ENCODE data around the gene NREP.

The NREP gene

DNA sequence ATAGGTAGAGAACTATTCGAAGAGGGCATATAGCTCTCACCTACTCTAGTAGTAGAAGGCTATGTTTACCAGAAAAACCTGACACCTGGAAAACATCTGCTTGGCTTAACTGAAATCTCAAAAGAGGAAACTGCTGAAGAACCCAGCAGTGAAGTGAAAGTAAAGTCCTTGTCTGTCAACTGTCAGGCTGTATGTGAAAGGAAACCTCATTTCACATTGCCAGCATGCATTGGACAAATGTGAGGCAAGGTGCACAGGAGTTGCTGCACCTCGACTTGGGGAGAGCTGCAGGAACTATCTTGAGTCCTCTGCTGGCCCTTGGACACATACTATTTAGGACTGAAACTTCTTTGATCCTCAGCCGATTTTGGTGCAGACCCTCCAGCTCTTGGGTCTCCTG, 53.3 kb downstream of the NREP start:
- TF ChIP-seq, protein P1, sequence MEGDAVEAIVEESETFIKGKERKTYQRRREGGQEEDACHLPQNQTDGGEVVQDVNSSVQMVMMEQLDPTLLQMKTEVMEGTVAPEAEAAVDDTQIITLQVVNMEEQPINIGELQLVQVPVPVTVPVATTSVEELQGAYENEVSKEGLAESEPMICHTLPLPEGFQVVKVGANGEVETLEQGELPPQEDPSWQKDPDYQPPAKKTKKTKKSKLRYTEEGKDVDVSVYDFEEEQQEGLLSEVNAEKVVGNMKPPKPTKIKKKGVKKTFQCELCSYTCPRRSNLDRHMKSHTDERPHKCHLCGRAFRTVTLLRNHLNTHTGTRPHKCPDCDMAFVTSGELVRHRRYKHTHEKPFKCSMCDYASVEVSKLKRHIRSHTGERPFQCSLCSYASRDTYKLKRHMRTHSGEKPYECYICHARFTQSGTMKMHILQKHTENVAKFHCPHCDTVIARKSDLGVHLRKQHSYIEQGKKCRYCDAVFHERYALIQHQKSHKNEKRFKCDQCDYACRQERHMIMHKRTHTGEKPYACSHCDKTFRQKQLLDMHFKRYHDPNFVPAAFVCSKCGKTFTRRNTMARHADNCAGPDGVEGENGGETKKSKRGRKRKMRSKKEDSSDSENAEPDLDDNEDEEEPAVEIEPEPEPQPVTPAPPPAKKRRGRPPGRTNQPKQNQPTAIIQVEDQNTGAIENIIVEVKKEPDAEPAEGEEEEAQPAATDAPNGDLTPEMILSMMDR (IDR thresholded peaks at IDR 0.05; ENCODE audit: low read depth, low read length): no peak
- DNase-seq (ENCODE audit: low read depth in 2 of 2): no peak
- H3K4me3 ChIP-seq (replicated peaks in 1 of 2; ENCODE audit: low read depth in 2 of 2, low read length in 2 of 2): no peak overlapping the region

- no peak overlapping the region for H3K4me3 ChIP-seq (replicated peaks in 1 of 2; ENCODE audit: low read depth in 2 of 2, low read length in 2 of 2)
- TF ChIP-seq, protein P1 (IDR thresholded peaks at IDR 0.05; ENCODE audit: low read depth, low read length): no peak
- no peak for DNase-seq (ENCODE audit: low read depth in 2 of 2)
Measured at GRCh38 chr5:111699976-111700375, 57.0 kb downstream of the NREP start.

- peak in 1 of 2 donors; percentile 29 for DNase-seq (ENCODE audit: low read depth in 2 of 2)
- no peak overlapping the region for H3K4me3 ChIP-seq (replicated peaks in 1 of 2; ENCODE audit: low read depth in 2 of 2, low read length in 2 of 2)
- TF ChIP-seq, protein P1 (IDR thresholded peaks at IDR 0.05; ENCODE audit: low read depth, low read length): no peak
Measured at GRCh38 chr5:111699324-111699723, 57.7 kb downstream of the NREP start.

DNA sequence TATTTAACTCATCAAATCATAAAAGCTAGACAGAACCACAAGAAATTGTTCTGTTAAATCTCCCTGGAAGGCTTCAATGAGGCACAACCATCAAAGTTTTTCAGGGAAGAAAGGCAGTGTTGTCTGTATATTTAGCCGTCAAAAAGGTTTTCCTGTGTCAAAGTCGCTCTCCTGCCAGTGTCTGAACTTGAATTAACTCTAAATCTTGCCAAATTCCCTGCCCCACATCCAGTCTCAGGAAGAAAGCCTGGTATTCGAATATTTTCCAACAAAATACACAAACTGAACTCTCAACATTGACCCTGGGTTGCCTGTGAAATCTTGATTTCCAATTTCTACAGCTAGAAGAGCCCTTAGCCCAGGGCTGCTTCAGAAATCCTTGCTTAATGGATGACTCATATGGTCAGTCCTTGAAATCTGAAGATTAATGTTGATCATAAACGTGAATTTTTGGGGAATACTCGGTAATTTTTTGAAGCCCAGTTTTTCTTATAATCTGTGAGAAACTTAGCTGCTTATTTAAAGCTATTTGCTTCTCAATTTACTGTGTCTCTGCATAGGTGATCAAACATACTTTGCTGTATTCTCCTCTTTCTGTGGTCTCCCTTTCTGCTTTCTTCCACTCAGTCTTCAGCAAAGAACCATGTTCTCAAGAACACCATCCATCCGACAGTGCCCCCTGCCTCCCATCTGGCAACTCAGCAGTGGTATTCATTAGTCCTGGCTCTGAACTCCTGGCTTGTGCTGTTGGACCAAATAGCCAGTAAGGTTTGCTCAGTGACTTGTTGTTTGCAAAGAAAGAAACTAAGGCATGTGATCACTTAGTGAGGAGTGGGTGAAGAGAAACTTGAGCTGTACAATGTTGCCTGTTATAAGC, 58.9 kb downstream of the NREP start:
- peak; percentile 32 to 35 for DNase-seq (ENCODE audit: low read depth in 2 of 2)
- TF ChIP-seq, protein P1 (IDR thresholded peaks at IDR 0.05; ENCODE audit: low read depth, low read length): peak; percentile 1

DNA sequence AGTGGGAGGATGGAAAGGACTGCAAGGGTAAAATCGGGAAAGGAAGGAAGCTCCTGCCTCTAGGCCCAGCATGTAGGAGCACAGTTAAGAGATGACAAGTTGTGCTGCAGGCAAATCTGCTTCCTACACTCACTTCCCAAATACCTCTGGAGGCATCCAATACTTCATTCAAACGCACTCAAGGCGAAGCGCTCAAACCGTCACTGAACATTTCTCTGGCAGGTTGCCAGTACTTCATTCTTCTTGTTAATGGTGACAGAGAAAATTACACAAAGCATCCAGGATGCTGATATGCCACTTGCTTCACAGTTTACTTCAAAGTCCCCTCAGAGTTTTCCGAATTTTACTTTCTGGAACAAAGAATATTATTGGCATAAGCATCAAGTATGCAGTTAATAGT, 59.8 kb downstream of the NREP start:
- H3K4me3 ChIP-seq (replicated peaks in 1 of 2; ENCODE audit: low read depth in 2 of 2, low read length in 2 of 2): no peak overlapping the region
- TF ChIP-seq, protein P1 (IDR thresholded peaks at IDR 0.05; ENCODE audit: low read depth, low read length): no peak
- peak in 1 of 2 donors; percentile 37 for DNase-seq (ENCODE audit: low read depth in 2 of 2)

More for the DNA sequence above, 58.9 kb downstream of the NREP start:
- no peak overlapping the region for H3K4me3 ChIP-seq (replicated peaks in 1 of 2; ENCODE audit: low read depth in 2 of 2, low read length in 2 of 2)

DNA sequence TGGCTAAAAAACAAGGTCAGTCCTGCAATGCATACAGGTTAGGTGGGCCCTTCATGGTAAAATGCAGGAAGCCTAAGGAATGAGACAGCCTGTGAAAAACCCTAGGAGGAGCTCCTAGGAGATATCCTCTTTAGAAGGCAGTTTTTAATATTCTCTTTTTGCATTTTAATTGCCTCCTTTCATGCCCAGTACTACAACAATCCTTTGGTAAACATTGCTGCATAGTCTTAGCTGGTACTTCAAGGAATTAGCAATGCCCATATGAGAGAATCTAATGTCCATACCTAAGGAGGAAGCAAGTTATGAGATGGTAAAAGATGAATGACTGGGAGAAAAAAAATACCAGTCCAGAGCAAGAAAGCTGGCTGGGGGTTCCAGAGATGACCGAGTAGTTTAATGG, 61.0 kb downstream of the NREP start:
- no peak for DNase-seq (ENCODE audit: low read depth in 2 of 2)
- no peak overlapping the region for H3K4me3 ChIP-seq (replicated peaks in 1 of 2; ENCODE audit: low read depth in 2 of 2, low read length in 2 of 2)
- TF ChIP-seq, protein P1 (IDR thresholded peaks at IDR 0.05; ENCODE audit: low read depth, low read length): no peak
